Common myeloid progenitor, CD34-positive (primary cell): ENCODE data around the gene F10.

ENCODE experiments used
- CTCF ChIA-PET: fragments of 350-600 bp; sonication (Branson Sonifier 250); formaldehyde crosslinking; loops from one replicate; lab custom pipeline; 2021; ENCODE audit warnings: antibody characterized with exemption; lab: Charles Lee
- POLR2A ChIA-PET: fragments of 350-600 bp; sonication (Branson Sonifier 250); formaldehyde crosslinking; loops from one replicate; lab custom pipeline; 2021; ENCODE audit warnings: antibody characterized with exemption; lab: Charles Lee
- DNase-seq, 3 donors: peaks; one replicate each; pipeline versions ENCODE4 v3.0.0 to v3.0.0-alpha.2; 2013
- H3K27ac ChIP-seq, 2 experiments: 1 replicate in 1 of 2; 2 replicates in 1 of 2; pipeline ENCODE4 v1.7.0; 2013; ENCODE audit warnings: inconsistent platforms in 2 of 2, low read length in 2 of 2, mild to moderate bottlenecking in 2 of 2, low read depth in 1 of 2, moderate library complexity in 1 of 2; ENCODE audit not compliant: severe bottlenecking in 2 of 2, insufficient read depth in 1 of 2, poor library complexity in 1 of 2
- H3K27me3 ChIP-seq, 5 experiments: replicated peaks in 2 of 5; 1 replicate in 3 of 5; 2 replicates in 2 of 5; pipeline versions ENCODE4 v1.6.1 to v1.7.0; 2013; ENCODE audit warnings: low read length in 4 of 5, mild to moderate bottlenecking in 2 of 5, moderate library complexity in 2 of 5, inconsistent platforms in 1 of 5; ENCODE audit not compliant: insufficient read depth in 5 of 5, control insufficient read depth in 4 of 5
- H3K36me3 ChIP-seq, 4 experiments: 1 replicate in 2 of 4; 2 replicates in 2 of 4; pipeline versions ENCODE4 v1.6.1 to v1.7.0; 2013; ENCODE audit warnings: low read length in 3 of 4, control low read depth in 1 of 4, mild to moderate bottlenecking in 1 of 4; ENCODE audit not compliant: control insufficient read depth in 4 of 4, insufficient read depth in 4 of 4
- H3K4me1 ChIP-seq, 4 experiments: 1 replicate in 3 of 4; 2 replicates in 1 of 4; pipeline versions ENCODE4 v1.6.1 to v1.7.1; 2013; ENCODE audit warnings: low read length in 3 of 4, mild to moderate bottlenecking in 3 of 4, control low read depth in 1 of 4, inconsistent platforms in 1 of 4, moderate library complexity in 1 of 4; ENCODE audit not compliant: control insufficient read depth in 4 of 4, insufficient read depth in 4 of 4; ENCODE audit errors: control extremely low read depth in 1 of 4
- H3K4me3 ChIP-seq, 7 experiments: 1 replicate in 4 of 7; 2 replicates in 3 of 7; pipeline versions ENCODE4 v1.5.1 to v1.7.0; 2013; ENCODE audit warnings: mild to moderate bottlenecking in 7 of 7, low read length in 6 of 7, moderate library complexity in 6 of 7, inconsistent platforms in 2 of 7, low read depth in 2 of 7, control low read depth in 1 of 7; ENCODE audit not compliant: insufficient read depth in 4 of 7, control insufficient read depth in 1 of 7; ENCODE audit errors: extremely low read depth in 1 of 7
- H3K9me3 ChIP-seq, 5 experiments: 1 replicate in 4 of 5; 2 replicates in 1 of 5; pipeline versions ENCODE4 v1.6.1 to v1.7.1; 2013; ENCODE audit warnings: low read length in 4 of 5, mild to moderate bottlenecking in 2 of 5, inconsistent platforms in 1 of 5, low read depth in 1 of 5, moderate library complexity in 1 of 5; ENCODE audit not compliant: control insufficient read depth in 4 of 5, insufficient read depth in 2 of 5; ENCODE audit errors: control extremely low read depth in 1 of 5
- WGBS: methylation state at CpG from one replicate; pipeline ENCODE4 v1.1.5; 2013; ENCODE audit not compliant: insufficient coverage; 5-methylcytosine and 5-hydroxymethylcytosine counted together

Gene F10

GRCh38 chr13:113137691-113138298, 15.2 kb downstream of the F10 start:
- WGBS = 82% methylated on average over 7 of the region's 11 CpGs

GRCh38 chr13:113138792-113139551, 16.4 kb downstream of the F10 start:
- no peaks in the 10 kb centered on the region for H3K36me3 ChIP-seq
- no peaks in the 10 kb centered on the region for H3K4me1 ChIP-seq
- CTCF ChIA-PET = no interaction called here
- no peak for DNase-seq
- POLR2A ChIA-PET = no interaction called here
- WGBS = 89% methylated on average over 15 of the region's 16 CpGs
- H3K27me3 ChIP-seq = peaks cover 0 to 8% (median 4%) of the 10 kb centered on the region in 5 experiments
- peaks cover 0 to 4% (median 0%) of the 10 kb centered on the region in 5 experiments for H3K9me3 ChIP-seq
- H3K4me3 ChIP-seq = no peak overlapping the region
- no peak overlapping the region for H3K27ac ChIP-seq

More at GRCh38 chr13:113137691-113138298, 15.2 kb downstream of the F10 start:
- DNase-seq = no peak
- ChIA-PET CTCF (interaction anchor here (0.9 to 2.0 kb wide), 2 partner anchors 9 to 110 kb away, joined by 3 to 5 read pairs; no protein-coding TSS in a partner anchor), POLR2A (no interaction called here)
- peaks cover 0 to 8% (median 4%) of the 10 kb centered on the region in 5 experiments for H3K27me3 ChIP-seq
- H3K36me3 ChIP-seq = no peaks in the 10 kb centered on the region
- no peak overlapping the region for H3K27ac ChIP-seq
- H3K9me3 ChIP-seq = peaks cover 0 to 4% (median 0%) of the 10 kb centered on the region in 5 experiments
- no peak overlapping the region for H3K4me3 ChIP-seq
- no peaks in the 10 kb centered on the region for H3K4me1 ChIP-seq

- H3K4me1 ChIP-seq = no peaks in the 10 kb centered on the region
- no peaks in the 10 kb centered on the region for H3K36me3 ChIP-seq
- ChIA-PET CTCF (no interaction called here), POLR2A (no interaction called here)
- no peak for DNase-seq
- H3K27ac ChIP-seq = no peak overlapping the region
- H3K9me3 ChIP-seq = no peaks in the 10 kb centered on the region
- H3K4me3 ChIP-seq = no peak overlapping the region
- 95% methylated on average over 4 of the region's 5 CpGs for WGBS
- peaks cover 0 to 5% (median 4%) of the 10 kb centered on the region in 5 experiments for H3K27me3 ChIP-seq
Measured at GRCh38 chr13:113139577-113139976, 17.0 kb downstream of the F10 start.

GRCh38 chr13:113140677-113141600, 18.3 kb downstream of the F10 start:
- H3K27ac ChIP-seq = no peak overlapping the region
- POLR2A ChIA-PET = no interaction called here
- DNase-seq = no peak
- H3K4me3 ChIP-seq = no peak overlapping the region
- WGBS = 96% methylated on average over 20 of the region's 26 CpGs
- H3K36me3 ChIP-seq = no peaks in the 10 kb centered on the region
- CTCF ChIA-PET = interaction anchor here (1.4 to 1.8 kb wide), 2 partner anchors 9 to 13 kb away, joined by 5 to 6 read pairs; no protein-coding TSS in a partner anchor
- H3K27me3 ChIP-seq = peaks cover 0 to 5% (median 4%) of the 10 kb centered on the region in 5 experiments
- H3K4me1 ChIP-seq = no peaks in the 10 kb centered on the region
- H3K9me3 ChIP-seq = no peaks in the 10 kb centered on the region

GRCh38 chr13:113141601-113141970, 19.0 kb downstream of the F10 start:
- no peak for DNase-seq
- CTCF ChIA-PET = interaction anchor here (1.4 to 1.8 kb wide), 2 partner anchors 10 to 13 kb away, joined by 5 to 6 read pairs; no protein-coding TSS in a partner anchor
- POLR2A ChIA-PET = no interaction called here

GRCh38 chr13:113142876-113143275, 20.3 kb downstream of the F10 start:
- no peaks in the 10 kb centered on the region for H3K36me3 ChIP-seq
- no peaks in the 10 kb centered on the region for H3K9me3 ChIP-seq
- 92% methylated on average over 5 of the region's 7 CpGs for WGBS
- H3K27me3 ChIP-seq = peaks cover 0 to 2% (median under 1%) of the 10 kb centered on the region in 5 experiments
- no peak overlapping the region for H3K4me3 ChIP-seq
- H3K27ac ChIP-seq = no peak overlapping the region
- ChIA-PET CTCF (interaction anchor here (1.8 kb wide), 1 partner anchor 14 kb away, joined by 5 read pairs; no protein-coding TSS in a partner anchor), POLR2A (no interaction called here)
- H3K4me1 ChIP-seq = no peaks in the 10 kb centered on the region
- DNase-seq = no peak

More at GRCh38 chr13:113141601-113141970, 19.0 kb downstream of the F10 start:
- no peaks in the 10 kb centered on the region for H3K4me1 ChIP-seq
- H3K9me3 ChIP-seq = no peaks in the 10 kb centered on the region
- H3K27ac ChIP-seq = no peak overlapping the region
- no peaks in the 10 kb centered on the region for H3K36me3 ChIP-seq
- peaks cover 0 to 5% (median 4%) of the 10 kb centered on the region in 5 experiments for H3K27me3 ChIP-seq
- WGBS = 98% methylated on average over 14 of the region's 18 CpGs
- H3K4me3 ChIP-seq = no peak overlapping the region
